Fibroblast of the conjunctiva (primary cell): ENCODE measurements around the gene VSTM4.
A peak's percentile ranks its signal among the peaks of the same experiment; 100 is the strongest.

ENCODE experiments used
- DNase-seq: peaks from one replicate; pipeline ENCODE4 v3.0.0-alpha.2; 2010; ENCODE audit warnings: low read depth

Gene VSTM4

GRCh38 chr10:49116509-49117375, 1.4 kb upstream of the VSTM4 start:
- no peak for DNase-seq

GRCh38 chr10:49115796-49116508, 630 bp upstream of the VSTM4 start:
- no peak for DNase-seq

GRCh38 chr10:49114718-49115014, 656 bp downstream of the VSTM4 start:
- DNase-seq = no peak

GRCh38 chr10:49113741-49114141, 1.6 kb downstream of the VSTM4 start:
- no peak for DNase-seq

GRCh38 chr10:49112851-49113250, 2.5 kb downstream of the VSTM4 start:
- no peak for DNase-seq

- DNase-seq = no peak
Observed at GRCh38 chr10:49112098-49112497, 3.2 kb downstream of the VSTM4 start.

- no peak for DNase-seq
Observed at GRCh38 chr10:49111320-49111698, 4.0 kb downstream of the VSTM4 start.

GRCh38 chr10:49110684-49111319, 4.5 kb downstream of the VSTM4 start:
- no peak for DNase-seq

GRCh38 chr10:49109669-49110340, 5.5 kb downstream of the VSTM4 start:
- DNase-seq = peak; percentile 67

- no peak for DNase-seq
Observed at GRCh38 chr10:49108656-49109055, 6.7 kb downstream of the VSTM4 start.

GRCh38 chr10:49107887-49108267, 7.4 kb downstream of the VSTM4 start:
- no peak for DNase-seq

- DNase-seq = no peak
Observed at GRCh38 chr10:49107111-49107886, 8.0 kb downstream of the VSTM4 start.

- no peak for DNase-seq
Observed at GRCh38 chr10:49106451-49106850, 8.9 kb downstream of the VSTM4 start.

- DNase-seq = no peak
Observed at GRCh38 chr10:49105076-49105475, 10.2 kb downstream of the VSTM4 start.

- DNase-seq = no peak
Observed at GRCh38 chr10:49104323-49104722, 11.0 kb downstream of the VSTM4 start.

GRCh38 chr10:49103761-49104160, 11.6 kb downstream of the VSTM4 start:
- DNase-seq = no peak

GRCh38 chr10:49099046-49099445, 16.3 kb downstream of the VSTM4 start:
- DNase-seq = no peak

GRCh38 chr10:49096890-49097445, 18.4 kb downstream of the VSTM4 start:
- DNase-seq = no peak

- DNase-seq = no peak
Observed at GRCh38 chr10:49094646-49095045, 20.7 kb downstream of the VSTM4 start.

GRCh38 chr10:49093922-49094321, 21.4 kb downstream of the VSTM4 start:
- DNase-seq = no peak

- no peak for DNase-seq
Observed at GRCh38 chr10:49092477-49092876, 22.8 kb downstream of the VSTM4 start.
